GM20000 (cell line): ENCODE measurements around the gene MINDY4B.

Source experiments
- DNase-seq: peaks from one replicate; pipeline ENCODE4 v3.0.0; 2012; ENCODE audit warnings: low spot score
- CTCF ChIP-seq: IDR thresholded peaks from 2 replicates; pipeline ENCODE4 v1.5.1; 2012; ENCODE audit warnings: mild to moderate bottlenecking, control low read depth; ENCODE audit errors: extremely low read depth, missing control alignments

The MINDY4B gene

GRCh38 chr3:150905339-150905738, at the start of gene MINDY4B:
TSS of gene MINDY4B (minus strand) at chr3:150905439. CDS start at chr3:150905439, 0 bp downstream.
- DNase-seq, result no peak
- no peak for TF ChIP-seq CTCF

- no peak for TF ChIP-seq CTCF
- DNase-seq, result no peak
Measured at GRCh38 chr3:150951923-150952322, 46.7 kb upstream of the MINDY4B start.

GRCh38 chr3:150945226-150946032, 40.2 kb upstream of the MINDY4B start:
- TF ChIP-seq CTCF, result no peak
- no peak for DNase-seq

GRCh38 chr3:150942221-150942620, 37.0 kb upstream of the MINDY4B start:
- DNase-seq, result no peak
- no peak for TF ChIP-seq CTCF

- peak; percentile 8 for DNase-seq
- TF ChIP-seq CTCF, result no peak
Measured at GRCh38 chr3:150936693-150937092, 31.5 kb upstream of the MINDY4B start.

GRCh38 chr3:150933473-150933995, 28.3 kb upstream of the MINDY4B start:
- DNase-seq, result no peak
- TF ChIP-seq CTCF, result no peak

- DNase-seq, result no peak
- TF ChIP-seq CTCF, result no peak
Measured at GRCh38 chr3:150931745-150932144, 26.5 kb upstream of the MINDY4B start.
